Left lung (tissue), 10 donors: ENCODE data around the gene ANKFY1. TPM values are rescaled to one million over a fixed set of nuclear protein-coding genes. Genes with fewer than 3 reads are reported as not detected.

ENCODE experiments used
- ATAC-seq: fragments of 200-7000 bp; cut with Tn5 transposase; one replicate; pipeline ENCODE4 v1.9.1; 2020; ENCODE audit warnings: moderate library complexity
- DNase-seq, 4 donors: peaks; one replicate each; pipeline ENCODE4 v3.0.0-alpha.2; 2013 to 2020
- H3K27ac ChIP-seq, 2 donors: fragments of 200-600 bp; sonication (generic) in 1 of 2; one replicate each; pipeline versions ENCODE4 v1.5.0 to v1.8.0; 2020 to 2021
- H3K27me3 ChIP-seq, 2 donors: fragments of 200-600 bp; sonication (generic) in 1 of 2; one replicate each; pipeline versions ENCODE4 v1.5.0 to v1.8.0; 2020 to 2021
- H3K36me3 ChIP-seq, 2 donors: fragments of 200-600 bp; sonication (generic) in 1 of 2; one replicate each; pipeline versions ENCODE4 v1.5.0 to v1.8.0; 2020 to 2021
- H3K4me1 ChIP-seq, 2 donors: fragments of 200-600 bp; one replicate each; pipeline ENCODE4 v1.8.0; 2021
- H3K4me3 ChIP-seq, 2 donors: fragments of 200-600 bp; sonication (generic) in 1 of 2; one replicate each; pipeline versions ENCODE4 v1.5.0 to v1.8.0; 2020 to 2021; ENCODE audit warnings: mild to moderate bottlenecking in 1 of 2
- H3K9me3 ChIP-seq, 2 donors: fragments of 200-600 bp; sonication (generic) in 1 of 2; one replicate each; pipeline versions ENCODE4 v1.5.0 to v1.8.0; 2020 to 2021
- CTCF ChIP-seq, 2 donors: fragments of 200-600 bp; sonication (generic) in 1 of 2; IDR thresholded peaks; one replicate each; pipeline versions ENCODE4 v1.5.0 to v1.8.0; 2021; ENCODE audit warnings: antibody characterized with exemption in 2 of 2
- intact Hi-C, 2 donors: fragments of 100-400 bp; cut with DNase I; formaldehyde crosslinking; loops; one replicate each; pipeline versions ENCODE4 v1.11.2 to v1.14.2; 2022
- polyA plus RNA-seq, 6 donors: library from polyadenylated mRNA; unstranded; fragments of 120-200 nt; gene quantifications; one replicate each; pipeline ENCODE4 v1.2.1, GENCODE V29; 2013; ENCODE audit not compliant: insufficient read length in 6 of 6
- total RNA-seq, 2 donors: library from RNA; stranded (reverse); fragmentation: NEBNext Ultra II Directional; extraction: Animal tissue kit (Norgen Biotek cat#: 25700); gene quantifications; one replicate each; pipeline ENCODE4 v1.2.1, GENCODE V29; 2021
- donor health status: DM: no; HTN: yes; CAD: no.
- donor health status: DM: no; HTN: no; CAD: no.

ANKFY1 gene
- total and polyA plus RNA-seq, 8 donors, result 52.9 to 76.9 (median 56.2) TPM

GRCh38 chr17:4233668-4234258 is 30.0 kb downstream of the ANKFY1 start:
- Histone ChIP-seq H3K9me3 (no peaks in the 10 kb centered on the region), H3K36me3 (peaks cover 0 to 71% of the 10 kb centered on the region in 2 donors), H3K27ac (no peak overlapping the region), H3K27me3 (no peaks in the 10 kb centered on the region), H3K4me1 (peaks cover 11 to 12% of the 10 kb centered on the region in 2 donors), H3K4me3 (no peak overlapping the region)
- intact Hi-C loops, result no loop called here
- DNase-seq (no peak), ATAC-seq (no peak)
- no peak for TF ChIP-seq CTCF (IDR thresholded peaks at IDR 0.05)

GRCh38 chr17:4232168-4232813 is 31.5 kb downstream of the ANKFY1 start:
- H3K4me3 ChIP-seq, result no peak overlapping the region
- H3K4me1 ChIP-seq, result peaks cover 11 to 12% of the 10 kb centered on the region in 2 donors
- no peaks in the 10 kb centered on the region for H3K9me3 ChIP-seq
- intact Hi-C loops, result no loop called here
- no peak for TF ChIP-seq CTCF (IDR thresholded peaks at IDR 0.05)
- H3K27me3 ChIP-seq, result no peaks in the 10 kb centered on the region
- DNase-seq (no peak), ATAC-seq (no peak)
- peak overlapping the region in 1 of 2 donors; percentile 6 for H3K27ac ChIP-seq
- H3K36me3 ChIP-seq, result peaks cover 0 to 70% of the 10 kb centered on the region in 2 donors

- Histone ChIP-seq H3K27me3 (no peaks in the 10 kb centered on the region), H3K27ac (peak overlapping the region; percentile 66 to 74), H3K4me1 (peaks cover 11 to 12% of the 10 kb centered on the region in 2 donors), H3K9me3 (no peaks in the 10 kb centered on the region), H3K36me3 (peaks cover 0 to 71% of the 10 kb centered on the region in 2 donors), H3K4me3 (no peak overlapping the region)
- peak; percentile 95 for ATAC-seq
- intact Hi-C loops, result no loop called here
- peak in 2 of 4 donors; percentile 35 to 65 for DNase-seq
- TF ChIP-seq CTCF (IDR thresholded peaks at IDR 0.05), result no peak
Observed at GRCh38 chr17:4229627-4230541, 33.9 kb downstream of the ANKFY1 start.

GRCh38 chr17:4221899-4222659 is 41.7 kb downstream of the ANKFY1 start:
- TF ChIP-seq CTCF (IDR thresholded peaks at IDR 0.05), result no peak
- H3K4me1 ChIP-seq, result no peaks in the 10 kb centered on the region
- H3K36me3 ChIP-seq, result peaks cover 0 to 45% of the 10 kb centered on the region in 2 donors
- H3K4me3 ChIP-seq, result no peak overlapping the region
- no peak overlapping the region for H3K27ac ChIP-seq
- ATAC-seq, result no peak
- H3K9me3 ChIP-seq, result no peaks in the 10 kb centered on the region
- no peaks in the 10 kb centered on the region for H3K27me3 ChIP-seq
- no peak for DNase-seq
- intact Hi-C loops, result no loop called here
